Kidney capillary endothelial cell (primary cell): Measurements from ENCODE around the gene TMEM178B.
"Not testable (repeated sequence)": the region's sequence is repeated elsewhere in the genome, so short reads cannot be mapped to it uniquely, and the experiment has no call there.

Experiments used
- DNase-seq: peaks from one replicate; pipeline ENCODE4 v3.0.0-alpha.2; 2018; ENCODE audit warnings: low spot score

The TMEM178B gene

GRCh38 chr7:141312828-141313521 lies 239.1 kb downstream of the TMEM178B start:
- DNase-seq: no peak

DNA sequence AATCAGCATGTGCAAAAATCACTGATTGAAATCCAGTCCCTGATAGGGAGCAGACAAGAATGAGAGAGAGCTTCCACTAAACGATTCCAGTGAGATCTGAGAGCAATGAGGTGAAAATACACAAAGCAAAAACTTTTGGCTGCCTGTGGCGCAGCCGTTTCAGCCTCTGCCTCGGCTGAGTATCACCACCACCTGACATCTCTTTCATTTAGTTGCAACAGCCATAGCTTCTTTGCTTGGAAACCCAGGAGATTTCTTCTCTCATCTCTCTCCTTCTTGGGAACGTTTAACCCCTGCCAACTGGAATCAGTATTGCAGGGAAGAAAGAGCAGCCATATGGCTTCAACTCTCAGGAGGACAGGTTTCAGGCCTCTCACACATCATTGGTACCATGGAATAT lies 240.0 kb downstream of the TMEM178B start:
- DNase-seq: no peak

DNA sequence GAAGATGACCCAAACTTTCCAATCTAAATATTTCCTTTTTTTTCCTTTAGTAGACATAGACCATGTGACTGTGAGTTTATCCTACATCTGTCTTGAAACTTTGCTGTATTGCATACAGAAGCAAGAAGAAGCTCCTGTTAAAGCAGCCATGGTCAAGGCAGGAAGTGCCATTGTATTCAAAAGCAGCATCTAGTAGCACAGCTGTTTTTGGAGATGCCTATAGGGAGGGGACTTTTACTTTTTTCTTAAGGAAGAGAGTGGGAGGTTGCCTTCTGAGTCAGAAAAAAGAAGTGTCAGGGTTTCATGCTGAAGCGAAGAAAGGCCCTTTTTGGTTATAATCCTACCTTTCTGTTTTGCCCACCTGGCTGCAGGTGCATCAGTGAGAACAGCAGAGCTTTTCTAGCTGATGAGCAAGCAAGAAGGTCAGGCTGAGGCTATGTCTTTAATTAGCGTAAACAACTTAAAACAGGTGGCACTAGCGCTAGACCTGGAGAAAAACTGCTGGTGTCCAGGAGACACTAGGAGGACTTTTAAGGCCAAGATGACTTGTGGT lies 243.2 kb downstream of the TMEM178B start:
- DNase-seq: no peak

DNA sequence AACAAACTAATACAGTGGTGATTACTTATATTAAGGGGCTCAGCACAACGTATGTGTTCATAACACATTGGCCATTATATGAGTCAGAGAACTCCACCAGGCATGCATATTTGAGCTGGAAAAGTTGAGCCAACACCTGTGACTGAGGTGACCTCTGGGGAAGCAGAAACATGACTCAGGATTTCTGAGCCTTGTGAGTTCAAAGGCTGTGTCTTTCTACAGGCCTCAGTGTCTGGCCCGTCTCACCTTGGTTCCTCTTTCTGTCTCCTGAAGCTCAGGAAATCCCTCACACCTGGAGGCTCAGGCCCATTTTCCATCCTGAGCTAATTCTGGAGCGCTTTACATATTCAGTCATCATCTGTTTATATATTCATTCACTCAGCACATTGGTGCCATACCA lies 246.4 kb downstream of the TMEM178B start:
- no peak for DNase-seq

- DNase-seq: no peak
Measured at GRCh38 chr7:141322383-141322782, 248.5 kb downstream of the TMEM178B start.

- DNase-seq: no peak
Measured at GRCh38 chr7:141323826-141324225, 250.0 kb downstream of the TMEM178B start.

GRCh38 chr7:141324870-141325269 lies 251.0 kb downstream of the TMEM178B start:
- DNase-seq: no peak

- DNase-seq: no peak
Measured at GRCh38 chr7:141325275-141325674, 251.4 kb downstream of the TMEM178B start.

DNA sequence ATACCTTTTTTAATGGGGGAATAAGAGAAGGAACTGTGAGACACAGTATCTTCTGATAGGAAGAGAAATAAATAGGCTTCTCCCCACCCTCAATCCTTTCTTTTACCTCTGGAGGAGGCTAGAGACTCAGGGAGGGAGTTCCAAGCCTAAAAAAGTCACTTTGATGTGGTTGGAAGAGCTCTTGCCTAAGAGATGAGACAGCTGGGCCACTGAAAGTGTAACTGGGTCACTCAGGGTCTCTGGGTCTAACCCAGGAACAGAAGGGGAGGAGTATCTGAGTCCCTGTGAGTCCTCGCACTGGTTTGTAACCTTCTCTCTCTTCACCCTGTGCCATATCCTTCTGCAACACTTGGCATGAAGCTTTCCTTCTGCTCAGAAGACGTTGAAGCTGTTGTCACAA lies 254.4 kb downstream of the TMEM178B start:
- DNase-seq: no peak

- DNase-seq: not testable (repeated sequence)
Measured at GRCh38 chr7:141330285-141330684, 256.4 kb downstream of the TMEM178B start.

- DNase-seq: no peak
Measured at GRCh38 chr7:141333459-141333858, 259.6 kb downstream of the TMEM178B start.

GRCh38 chr7:141335164-141335563 lies 261.3 kb downstream of the TMEM178B start:
- DNase-seq: no peak

- no peak for DNase-seq
Measured at GRCh38 chr7:141339603-141340002, 265.7 kb downstream of the TMEM178B start.

DNA sequence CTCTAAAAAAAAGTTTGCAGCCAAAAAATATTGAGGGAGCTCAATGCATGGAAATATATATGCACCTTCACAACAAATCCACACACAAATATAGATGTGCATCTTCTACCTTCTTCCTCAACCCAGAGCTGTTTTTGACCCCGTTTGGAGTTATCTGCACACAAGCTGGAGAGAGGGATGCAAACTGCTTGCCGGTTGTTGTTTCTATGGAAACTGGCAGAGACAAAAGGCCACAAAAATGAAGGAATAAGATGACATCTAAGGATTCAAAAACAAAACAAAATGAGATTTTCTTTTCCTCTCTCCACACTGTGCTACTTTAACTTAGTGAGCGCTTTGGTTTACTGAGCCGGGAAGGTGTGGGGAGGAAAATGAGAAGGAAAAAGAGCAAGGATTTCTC lies 267.1 kb downstream of the TMEM178B start:
- DNase-seq: no peak

DNA sequence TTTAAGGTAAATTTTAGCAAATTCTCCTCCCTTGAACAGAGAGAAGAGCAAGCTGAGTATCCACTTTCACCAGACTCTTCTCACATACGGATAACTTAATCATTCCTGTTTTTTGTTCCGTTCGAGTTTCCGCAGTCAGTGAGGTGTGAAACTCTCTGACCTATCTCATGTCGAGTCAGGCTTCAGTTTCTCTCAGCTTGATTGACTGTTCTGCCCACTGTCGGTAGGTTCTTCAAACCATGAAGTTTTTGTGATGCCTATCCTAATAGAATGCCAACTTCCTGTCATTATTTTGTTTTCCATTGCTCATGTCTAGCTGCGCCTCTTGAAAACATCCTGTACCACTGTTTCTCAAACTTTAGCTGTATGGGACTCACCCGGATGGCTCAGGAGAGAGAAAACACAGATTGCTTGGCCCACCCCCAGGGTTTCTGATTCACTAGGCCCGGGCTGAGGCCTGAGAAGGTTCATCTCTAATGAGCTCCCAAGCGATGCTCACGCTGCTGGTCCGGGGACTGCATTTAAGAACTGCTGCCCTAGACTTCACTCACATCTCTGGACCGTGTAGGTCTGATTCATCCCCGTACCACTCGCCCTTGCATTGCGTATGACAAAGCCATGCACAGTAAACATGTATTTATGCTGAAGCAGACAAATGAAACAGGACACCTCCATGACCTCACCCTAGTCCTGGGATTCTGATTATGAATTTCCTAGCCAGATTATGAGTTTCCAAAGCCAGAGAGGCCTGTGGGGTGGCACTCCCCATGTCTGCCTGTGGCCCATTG lies 269.0 kb downstream of the TMEM178B start:
- no peak for DNase-seq

DNA sequence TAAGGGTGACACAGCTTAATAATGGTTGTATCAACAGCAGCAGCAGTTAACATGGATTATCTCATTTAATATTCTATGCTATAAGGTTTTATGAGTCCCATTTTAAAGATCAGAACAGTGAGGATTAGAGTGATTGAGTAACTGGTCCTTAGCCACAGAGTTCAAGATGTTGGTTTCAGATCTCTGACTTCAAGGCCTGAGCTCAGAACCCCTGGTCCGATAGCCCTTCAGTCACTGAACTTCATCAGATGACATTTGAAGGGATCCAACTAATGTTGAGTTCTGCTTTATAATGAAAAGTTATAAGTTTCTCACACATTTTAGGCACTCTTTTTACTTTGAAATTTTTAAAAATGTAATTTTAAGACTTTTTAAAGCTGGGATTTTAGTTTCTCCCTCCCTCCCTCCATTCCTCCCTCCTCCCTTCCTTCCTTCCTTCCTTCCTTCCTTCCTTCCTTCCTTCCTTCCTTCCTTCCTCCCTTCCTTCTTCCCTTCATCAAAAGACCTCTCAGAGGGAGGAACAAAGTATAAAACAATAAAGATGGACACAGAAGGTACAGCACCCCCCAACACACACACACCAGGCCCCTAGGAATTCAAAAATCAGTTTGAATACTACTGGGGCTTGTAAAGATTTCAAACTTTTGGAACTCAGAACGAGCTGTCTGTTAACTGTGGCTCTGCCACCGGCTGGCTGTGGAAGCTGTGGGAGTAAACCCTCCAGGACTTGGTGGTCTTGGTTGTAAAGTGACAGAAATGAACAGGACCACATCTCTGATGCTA lies 270.5 kb downstream of the TMEM178B start:
- no peak for DNase-seq

GRCh38 chr7:141348728-141349127 lies 274.9 kb downstream of the TMEM178B start:
- no peak for DNase-seq

DNA sequence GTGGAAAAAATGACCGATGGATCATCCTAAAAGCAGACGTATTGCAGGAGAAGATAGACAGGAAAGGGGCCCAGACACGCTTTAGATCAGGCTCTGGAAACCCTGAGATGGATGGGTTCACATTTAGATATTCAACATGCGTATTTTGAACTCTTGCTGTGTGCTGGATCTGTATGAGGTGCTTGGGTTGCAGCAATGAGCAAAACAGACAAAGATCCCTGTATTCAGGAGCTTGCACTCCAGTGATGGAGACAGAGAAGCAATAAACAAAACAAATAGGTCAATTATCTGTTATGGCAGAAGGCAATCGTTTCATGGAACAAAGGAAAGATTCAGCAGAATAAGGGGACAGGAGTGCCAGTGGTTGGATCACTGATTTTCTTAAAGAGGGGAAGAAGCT lies 275.5 kb downstream of the TMEM178B start:
- no peak for DNase-seq

DNA sequence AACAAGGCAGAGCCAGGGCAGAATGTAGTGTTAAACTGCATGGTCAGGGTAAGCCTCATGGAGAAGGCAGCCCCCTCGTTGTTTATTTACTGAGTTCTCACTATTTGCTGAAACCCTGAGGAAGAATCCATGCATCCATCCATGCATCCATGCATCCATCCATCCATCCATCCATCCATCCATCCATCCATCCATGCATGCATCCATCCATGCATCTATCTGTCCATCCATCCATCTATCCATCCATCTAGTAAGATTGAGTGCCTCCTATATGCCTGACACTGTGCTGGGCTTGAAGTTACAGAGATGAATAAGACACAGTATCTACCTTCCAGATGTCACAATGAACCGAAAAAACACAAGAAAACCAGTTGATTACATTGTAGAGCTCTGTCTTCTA lies 275.9 kb downstream of the TMEM178B start:
- no peak for DNase-seq

DNA sequence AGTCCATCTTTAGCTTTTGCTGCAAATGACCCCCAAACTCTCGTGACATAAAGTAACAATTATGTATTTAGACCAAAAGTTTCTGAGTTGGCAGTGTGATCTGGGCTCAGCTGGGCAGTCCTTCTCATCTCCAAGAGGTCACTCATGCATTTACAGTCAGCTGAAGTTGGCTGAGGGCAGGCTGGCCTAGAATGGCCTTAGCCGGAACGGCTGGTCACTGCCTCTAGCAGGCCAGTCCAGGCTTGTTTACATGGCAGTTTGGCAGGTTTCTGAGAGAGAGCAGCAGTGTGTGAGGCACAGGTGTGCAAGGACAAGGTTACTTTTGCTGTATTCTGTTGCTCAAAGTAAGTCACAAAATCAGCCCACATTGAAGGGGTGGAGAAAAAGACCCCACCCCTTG lies 277.3 kb downstream of the TMEM178B start:
- no peak for DNase-seq

GRCh38 chr7:141352955-141353354 lies 279.1 kb downstream of the TMEM178B start:
- no peak for DNase-seq

GRCh38 chr7:141354251-141354650 lies 280.4 kb downstream of the TMEM178B start:
- DNase-seq: no peak

GRCh38 chr7:141355032-141355431 lies 281.2 kb downstream of the TMEM178B start:
- no peak for DNase-seq
